K562 (cell line): ENCODE measurements around the gene GNAT3. TPM values are rescaled to one million over a fixed set of nuclear protein-coding genes. Genes with fewer than 3 reads are reported as not detected.

Experiments used
- ATAC-seq: fragments of 200-7000 bp; cut with Tn5 transposase; 3 replicates; pipeline ENCODE4 v1.9.1; 2020; ENCODE audit warnings: moderate library complexity
- BruUV-seq: library from RNA; stranded (reverse); fragments of 400-500 nt; replicated peaks from 2 replicates; lab custom pipeline; 2021; lab: Mats Ljungman, UMichigan
- CTCF ChIA-PET: fragments of 300-600 bp; formaldehyde crosslinking; extraction: SDS; loops from one replicate; lab custom pipeline; 2021; ENCODE audit warnings: low intra/inter-chr PET ratio; lab: Yijun Ruan, JAX
- POLR2A ChIA-PET: fragments of 300-600, 350-650 bp; sonication (Branson Sonifier 250); formaldehyde crosslinking; extraction: SDS; loops from one replicate; lab custom pipeline; 2021; ENCODE audit warnings: antibody characterized with exemption, inconsistent platforms; lab: Yijun Ruan, JAX
- DNase-seq, 4 experiments: peaks; one replicate each; pipeline versions ENCODE4 v3.0.0 to v3.0.0-alpha.2; 2011 to 2018; ENCODE audit warnings: low spot score in 3 of 4, mixed read lengths in 3 of 4; ENCODE audit errors: extremely low read depth in 1 of 4
- FAIRE-seq: peaks from 2 replicates; lab custom pipeline; 2011; peaks lifted over from hg19 to GRCh38; lab: Jason Lieb, UNC
- H2AFZ ChIP-seq: 2 replicates; pipeline ENCODE4 v1.6.0; 2011; ENCODE audit warnings: low read depth, low read length, control low read depth, inconsistent platforms
- H3K27ac ChIP-seq: fragments of 200-600 bp; 3 replicates; pipeline ENCODE4 v1.8.0; 2011; ENCODE audit warnings: low read depth, mild to moderate bottlenecking, control low read depth, inconsistent platforms, low read length, moderate library complexity, mixed read lengths; ENCODE audit errors: extremely low read depth
- H3K27me3 ChIP-seq, 2 experiments: fragments of 300-600 bp in 1 of 2; 2 replicates in 1 of 2; 3 replicates in 1 of 2; pipeline versions ENCODE4 v1.6.0 to v1.8.0; 2011; ENCODE audit warnings: inconsistent platforms in 2 of 2, low read length in 2 of 2, mild to moderate bottlenecking in 1 of 2, mixed read lengths in 1 of 2, moderate library complexity in 1 of 2; ENCODE audit not compliant: control insufficient read depth in 2 of 2, insufficient read depth in 2 of 2
- H3K36me3 ChIP-seq: fragments of 300-600 bp; 3 replicates; pipeline ENCODE4 v1.8.0; 2011; ENCODE audit warnings: mild to moderate bottlenecking, low read length, inconsistent platforms; ENCODE audit not compliant: control insufficient read depth, insufficient read depth
- H3K4me1 ChIP-seq, 2 experiments: fragments of 200-600 bp in 1 of 2; replicated peaks in 1 of 2; 2 replicates in 1 of 2; 3 replicates in 1 of 2; pipeline versions ENCODE4 v1.5.1 to v1.8.0; 2011; ENCODE audit warnings: inconsistent platforms in 2 of 2, low read length in 2 of 2, mild to moderate bottlenecking in 1 of 2, mixed read lengths in 1 of 2, moderate library complexity in 1 of 2; ENCODE audit not compliant: control insufficient read depth in 2 of 2, insufficient read depth in 2 of 2
- H3K4me2 ChIP-seq: 2 replicates; pipeline ENCODE4 v1.6.1; 2011; ENCODE audit warnings: low read length, control low read depth, inconsistent platforms, mixed read lengths; ENCODE audit not compliant: insufficient read depth
- H3K4me3 ChIP-seq: fragments of 200-600 bp; sonication (generic), shearing (Covaris generic); 2 replicates; pipeline ENCODE4 v1.5.1; 2016; ENCODE audit warnings: control low read depth, inconsistent platforms
- H3K79me2 ChIP-seq: fragments of 200-600 bp; 3 replicates; pipeline ENCODE4 v1.8.0; 2011; ENCODE audit warnings: low read length, inconsistent platforms; ENCODE audit not compliant: control insufficient read depth, insufficient read depth
- H3K9ac ChIP-seq, 2 experiments: 2 replicates each; pipeline versions ENCODE4 v1.6.0 to v1.6.1; 2011; ENCODE audit warnings: low read depth in 2 of 2, low read length in 2 of 2, control low read depth in 1 of 2, inconsistent platforms in 1 of 2, mild to moderate bottlenecking in 1 of 2, mixed read lengths in 1 of 2; ENCODE audit not compliant: insufficient read depth in 1 of 2
- H3K9me1 ChIP-seq: one replicate; pipeline ENCODE4 v1.6.0; 2011; ENCODE audit warnings: inconsistent platforms, mild to moderate bottlenecking, low read length, moderate library complexity; ENCODE audit not compliant: control insufficient read depth, insufficient read depth
- H3K9me3 ChIP-seq: replicated peaks from 2 replicates; pipeline ENCODE4 v1.5.1; 2011; ENCODE audit warnings: low read depth, low read length, inconsistent platforms; ENCODE audit not compliant: control insufficient read depth, insufficient read depth
- H4K20me1 ChIP-seq: replicated peaks from 2 replicates; pipeline ENCODE4 v1.6.1; 2011; ENCODE audit warnings: low read length, inconsistent platforms, mixed read lengths; ENCODE audit not compliant: control insufficient read depth, insufficient read depth
- CHD4 ChIP-seq: fragments of 200-600 bp; sonication (generic); IDR thresholded peaks from 3 replicates; pipeline ENCODE4 v1.6.1; 2012; ENCODE audit warnings: low read depth, mild to moderate bottlenecking, mixed read lengths, low read length, inconsistent platforms; ENCODE audit not compliant: insufficient read depth, insufficient replicate concordance, poor library complexity, severe bottlenecking
- GTF2F1 ChIP-seq: IDR thresholded peaks from 2 replicates; pipeline ENCODE4 v1.6.1; 2011; ENCODE audit warnings: low read depth, low read length, improper control_type of control experiment
- KLF13 ChIP-seq: fragments of 450-650 bp; IDR thresholded peaks from 2 replicates; pipeline ENCODE4 v1.6.1; 2016; ENCODE audit warnings: missing genetic modification characterization, low read depth, mild to moderate bottlenecking, missing compliant biosample characterization, moderate library complexity, borderline replicate concordance
- MAFF ChIP-seq: IDR thresholded peaks from 2 replicates; pipeline ENCODE4 v1.6.1; 2012; ENCODE audit warnings: low read length, improper control_type of control experiment
- MLLT1 ChIP-seq, 2 experiments: fragments of 450-650 bp; IDR thresholded peaks; 2 replicates each; pipeline ENCODE4 v1.6.1; 2016
- PTBP1 ChIP-seq: fragments of 200-400 bp; formaldehyde crosslinking; IDR thresholded peaks from 2 replicates; pipeline ENCODE4 v1.6.1; 2017; ENCODE audit warnings: low read depth, low read length
- RFX7 ChIP-seq: fragments of 250-450 bp; sonication (Bioruptor Pico); IDR thresholded peaks from 2 replicates; pipeline ENCODE4 v1.5.1; 2021; ENCODE audit warnings: mild to moderate bottlenecking
- SIRT6 ChIP-seq: IDR thresholded peaks from one replicate; pipeline ENCODE4 v1.6.1; 2012; ENCODE audit warnings: low read depth, mild to moderate bottlenecking, control low read depth, inconsistent platforms, low read length, moderate library complexity
- TCF7 ChIP-seq: sonication (generic); IDR thresholded peaks from 2 replicates; pipeline ENCODE4 v1.6.1; 2016; ENCODE audit warnings: antibody characterized with exemption, borderline replicate concordance
- ZKSCAN1 ChIP-seq: fragments of 150-350 bp; IDR thresholded peaks from 2 replicates; pipeline ENCODE4 v1.6.1; 2016; ENCODE audit warnings: low read depth, low read length
- ZNF133 ChIP-seq: fragments of 250-450 bp; sonication (Bioruptor Pico); IDR thresholded peaks from 2 replicates; pipeline ENCODE4 v1.4.0; 2020; ENCODE audit warnings: mild to moderate bottlenecking
- ZNF77 ChIP-seq: fragments of 250-450 bp; sonication (Bioruptor Pico); IDR thresholded peaks from 2 replicates; pipeline ENCODE4 v1.5.0; 2020
- WGBS: fragments of 100-300 bp; shearing (Covaris generic); methylation state at CpG from one replicate; pipeline ENCODE4 v1.1.6; 2016; ENCODE audit warnings: low coverage, mixed read lengths; ENCODE audit not compliant: insufficient coverage; ENCODE audit errors: missing lambda C conversion rate; 5-methylcytosine and 5-hydroxymethylcytosine counted together
- in situ Hi-C: fragments of 300-500 bp; cut with MboI; formaldehyde crosslinking; loops from 4 replicates; pipeline ENCODE4 v1.15.0; 2018; ENCODE audit warnings: inconsistent platforms, mixed read lengths
- intact Hi-C: fragments of 100-400 bp; cut with micrococcal nuclease; formaldehyde crosslinking; loops from 2 replicates; pipeline ENCODE4 v1.14.2; 2022
- polyA plus RNA-seq, 8 experiments: library from polyadenylated mRNA; depleted of rRNA in 4 of 8; stranded (reverse) in 5 of 8; unstranded in 3 of 8; fragments of >200 nt; fragmentation: Nextera tagmentation in 2 of 8; fragmentation: Illumina TruSeq in 1 of 8; extraction: Ambion mirVana in 2 of 8; extraction: Trizol in 1 of 8; gene quantifications; 2 replicates each; pipeline versions ENCODE4 v1.2.1 to v1.2.3, GENCODE V29; 2011 to 2014; ENCODE audit warnings: inconsistent platforms in 1 of 8, missing spikeins in 1 of 8
- total RNA-seq, 7 experiments: library from RNA; depleted of rRNA in 6 of 7; stranded (reverse); fragments of >200 nt in 6 of 7; fragmentation: Illumina TruSeq in 2 of 7; extraction: Trizol in 2 of 7; gene quantifications; 2 replicates each; pipeline versions ENCODE4 v1.2.1 to v1.2.3, GENCODE V29; 2011 to 2021; ENCODE audit warnings: low replicate concordance in 1 of 7
- TF ChIP-seq, protein P1 (sequence below): fragments of 450-650 bp; IDR thresholded peaks from 2 replicates; pipeline ENCODE4 v1.7.0; 2016; ENCODE audit warnings: borderline replicate concordance
- TF ChIP-seq, protein P2 (sequence below): sonication (generic); formaldehyde crosslinking; IDR thresholded peaks from 2 replicates; pipeline ENCODE4 v1.8.0; 2022; ENCODE audit warnings: mild to moderate bottlenecking, low read depth, missing genetic modification reagents
- TF ChIP-seq, protein P3 (sequence below): fragments of 250-450 bp; sonication (Bioruptor Pico); IDR thresholded peaks from 2 replicates; pipeline ENCODE4 v1.4.0; 2020

GNAT3 gene
- total and polyA plus RNA-seq, 9 of the 15 experiments (the other 6 are each of a cell fraction or from before 2014, with no cell fraction given) = not detected

GRCh38 chr7:80529362-80529761 lies 17.5 kb upstream of the GNAT3 start (continued):
- no peak for TF ChIP-seq PTBP1
- TF ChIP-seq CHD4 = no peak

GRCh38 chr7:80528689-80529088 lies 16.8 kb upstream of the GNAT3 start:
- Histone ChIP-seq H3K9me3 (no peaks in the 10 kb centered on the region), H3K4me1 (no peaks in the 10 kb centered on the region), H3K79me2 (no peaks in the 10 kb centered on the region), H4K20me1 (no peaks in the 10 kb centered on the region), H3K9ac (no peak overlapping the region), H3K9me1 (no peaks in the 10 kb centered on the region), H3K4me3 (no peak overlapping the region), H2AFZ (no peak overlapping the region), H3K4me2 (no peak overlapping the region), H3K27ac (no peak overlapping the region), H3K36me3 (no peaks in the 10 kb centered on the region), H3K27me3 (no peaks in the 10 kb centered on the region)
- DNase-seq (no peak), ATAC-seq (no peak), FAIRE-seq (no peak)
- ChIA-PET CTCF (no interaction called here), POLR2A (no interaction called here)
- in situ Hi-C loops = no loop called here
- BruUV-seq = no TSS peak
- 0% methylated on average over 2 of the region's 2 CpGs for WGBS
- intact Hi-C loops = no loop called here
- no peak for TF ChIP-seq GTF2F1
- no peak for TF ChIP-seq MAFF
- no peak for TF ChIP-seq RFX7 (CRISPR knock-in tag)
- TF ChIP-seq SIRT6 = no peak
- no peak for TF ChIP-seq ZNF77
- no peak for TF ChIP-seq TCF7
- TF ChIP-seq, protein P1, sequence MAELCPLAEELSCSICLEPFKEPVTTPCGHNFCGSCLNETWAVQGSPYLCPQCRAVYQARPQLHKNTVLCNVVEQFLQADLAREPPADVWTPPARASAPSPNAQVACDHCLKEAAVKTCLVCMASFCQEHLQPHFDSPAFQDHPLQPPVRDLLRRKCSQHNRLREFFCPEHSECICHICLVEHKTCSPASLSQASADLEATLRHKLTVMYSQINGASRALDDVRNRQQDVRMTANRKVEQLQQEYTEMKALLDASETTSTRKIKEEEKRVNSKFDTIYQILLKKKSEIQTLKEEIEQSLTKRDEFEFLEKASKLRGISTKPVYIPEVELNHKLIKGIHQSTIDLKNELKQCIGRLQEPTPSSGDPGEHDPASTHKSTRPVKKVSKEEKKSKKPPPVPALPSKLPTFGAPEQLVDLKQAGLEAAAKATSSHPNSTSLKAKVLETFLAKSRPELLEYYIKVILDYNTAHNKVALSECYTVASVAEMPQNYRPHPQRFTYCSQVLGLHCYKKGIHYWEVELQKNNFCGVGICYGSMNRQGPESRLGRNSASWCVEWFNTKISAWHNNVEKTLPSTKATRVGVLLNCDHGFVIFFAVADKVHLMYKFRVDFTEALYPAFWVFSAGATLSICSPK = no peak
- no peak for TF ChIP-seq MLLT1 (IDR thresholded peaks at IDR 0.05)
- TF ChIP-seq KLF13 = no peak
- TF ChIP-seq, protein P2, sequence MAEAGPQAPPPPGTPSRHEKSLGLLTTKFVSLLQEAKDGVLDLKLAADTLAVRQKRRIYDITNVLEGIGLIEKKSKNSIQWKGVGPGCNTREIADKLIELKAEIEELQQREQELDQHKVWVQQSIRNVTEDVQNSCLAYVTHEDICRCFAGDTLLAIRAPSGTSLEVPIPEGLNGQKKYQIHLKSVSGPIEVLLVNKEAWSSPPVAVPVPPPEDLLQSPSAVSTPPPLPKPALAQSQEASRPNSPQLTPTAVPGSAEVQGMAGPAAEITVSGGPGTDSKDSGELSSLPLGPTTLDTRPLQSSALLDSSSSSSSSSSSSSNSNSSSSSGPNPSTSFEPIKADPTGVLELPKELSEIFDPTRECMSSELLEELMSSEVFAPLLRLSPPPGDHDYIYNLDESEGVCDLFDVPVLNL (CRISPR knock-in tag) = no peak
- TF ChIP-seq ZKSCAN1 = no peak
- TF ChIP-seq, protein P3, sequence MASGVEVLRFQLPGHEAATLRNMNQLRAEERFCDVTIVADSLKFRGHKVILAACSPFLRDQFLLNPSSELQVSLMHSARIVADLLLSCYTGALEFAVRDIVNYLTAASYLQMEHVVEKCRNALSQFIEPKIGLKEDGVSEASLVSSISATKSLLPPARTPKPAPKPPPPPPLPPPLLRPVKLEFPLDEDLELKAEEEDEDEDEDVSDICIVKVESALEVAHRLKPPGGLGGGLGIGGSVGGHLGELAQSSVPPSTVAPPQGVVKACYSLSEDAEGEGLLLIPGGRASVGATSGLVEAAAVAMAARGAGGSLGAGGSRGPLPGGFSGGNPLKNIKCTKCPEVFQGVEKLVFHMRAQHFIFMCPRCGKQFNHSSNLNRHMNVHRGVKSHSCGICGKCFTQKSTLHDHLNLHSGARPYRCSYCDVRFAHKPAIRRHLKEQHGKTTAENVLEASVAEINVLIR (CRISPR knock-in tag) = no peak
- TF ChIP-seq ZNF133 (CRISPR knock-in tag) = no peak
